C4-2B (cell line): ENCODE data around the gene BTBD9.

Experiments used
- H3K27ac ChIP-seq: fragments of 450-650 bp; 2 replicates; pipeline ENCODE4 v1.5.1; 2017
- ZFX ChIP-seq: fragments of 450-650 bp; IDR thresholded peaks from 2 replicates; pipeline ENCODE4 v1.6.1; 2017
- TF ChIP-seq, protein P1 (sequence below): fragments of 450-650 bp; conservative IDR thresholded peaks from 2 replicates; pipeline ENCODE4 v1.5.1; 2017; ENCODE audit warnings: mild to moderate bottlenecking

BTBD9 gene

DNA sequence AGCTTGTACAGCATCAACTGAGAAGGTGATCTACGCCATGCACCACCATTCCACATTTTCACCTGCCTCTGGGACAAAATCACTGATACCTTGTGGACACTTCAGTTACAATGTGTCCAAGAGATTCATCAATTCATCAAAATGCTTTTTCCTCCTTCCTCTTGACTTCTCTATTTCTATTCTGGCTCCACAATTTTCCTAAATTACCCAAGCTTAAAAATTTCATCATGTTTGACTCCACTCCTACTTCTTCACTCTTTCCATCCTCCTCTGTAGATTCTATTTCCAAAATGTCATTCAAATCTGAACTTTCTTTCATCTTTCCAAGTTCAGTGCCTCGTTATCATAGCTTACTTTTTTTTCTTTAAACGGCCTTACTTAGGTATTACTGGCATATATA, 172.2 kb downstream of the BTBD9 start:
- H3K27ac ChIP-seq = no peak overlapping the region
- TF ChIP-seq, protein P1, sequence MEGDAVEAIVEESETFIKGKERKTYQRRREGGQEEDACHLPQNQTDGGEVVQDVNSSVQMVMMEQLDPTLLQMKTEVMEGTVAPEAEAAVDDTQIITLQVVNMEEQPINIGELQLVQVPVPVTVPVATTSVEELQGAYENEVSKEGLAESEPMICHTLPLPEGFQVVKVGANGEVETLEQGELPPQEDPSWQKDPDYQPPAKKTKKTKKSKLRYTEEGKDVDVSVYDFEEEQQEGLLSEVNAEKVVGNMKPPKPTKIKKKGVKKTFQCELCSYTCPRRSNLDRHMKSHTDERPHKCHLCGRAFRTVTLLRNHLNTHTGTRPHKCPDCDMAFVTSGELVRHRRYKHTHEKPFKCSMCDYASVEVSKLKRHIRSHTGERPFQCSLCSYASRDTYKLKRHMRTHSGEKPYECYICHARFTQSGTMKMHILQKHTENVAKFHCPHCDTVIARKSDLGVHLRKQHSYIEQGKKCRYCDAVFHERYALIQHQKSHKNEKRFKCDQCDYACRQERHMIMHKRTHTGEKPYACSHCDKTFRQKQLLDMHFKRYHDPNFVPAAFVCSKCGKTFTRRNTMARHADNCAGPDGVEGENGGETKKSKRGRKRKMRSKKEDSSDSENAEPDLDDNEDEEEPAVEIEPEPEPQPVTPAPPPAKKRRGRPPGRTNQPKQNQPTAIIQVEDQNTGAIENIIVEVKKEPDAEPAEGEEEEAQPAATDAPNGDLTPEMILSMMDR = no peak
- TF ChIP-seq ZFX = no peak

DNA sequence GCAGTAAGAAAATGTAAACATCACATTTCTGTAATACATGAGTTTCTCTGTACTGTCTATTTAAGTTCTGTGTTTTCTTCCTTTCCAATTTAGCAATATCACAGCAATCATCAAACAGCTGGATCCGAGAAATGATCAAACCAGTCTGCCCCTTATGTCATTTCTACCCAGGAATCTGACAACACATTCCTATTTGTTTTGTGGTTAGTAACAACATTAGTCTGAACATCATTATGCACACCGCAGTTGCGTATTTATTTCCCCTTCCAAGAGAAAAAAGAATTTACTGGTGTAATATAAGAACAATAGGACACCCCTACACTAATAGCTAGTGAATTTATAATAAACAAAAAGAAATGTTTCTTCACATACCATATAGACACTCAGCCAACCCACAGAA, 179.5 kb downstream of the BTBD9 start:
- TF ChIP-seq, protein P1 = no peak
- TF ChIP-seq ZFX = no peak

DNA sequence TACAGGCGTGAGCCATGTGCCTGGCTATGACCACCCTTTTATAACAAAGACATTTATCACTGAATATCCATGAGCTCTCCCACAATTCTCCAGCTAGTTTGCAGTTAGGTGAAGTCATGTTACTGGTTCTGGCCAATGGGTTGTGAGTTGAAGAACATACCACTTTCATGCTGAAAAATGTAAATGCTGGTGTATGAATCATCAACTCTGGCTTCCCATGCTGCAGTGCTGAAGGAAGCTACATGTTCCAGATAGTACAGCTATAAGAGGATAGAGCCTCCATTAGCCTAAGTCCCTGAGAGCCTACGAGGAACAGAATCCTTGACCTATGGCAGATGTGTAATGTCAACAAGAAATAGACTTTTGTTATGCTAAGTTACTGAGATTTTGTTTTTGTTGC, 180.4 kb downstream of the BTBD9 start:
- no peak overlapping the region for H3K27ac ChIP-seq
- TF ChIP-seq, protein P1 = no peak
- TF ChIP-seq ZFX = no peak

More for the DNA sequence above, 179.5 kb downstream of the BTBD9 start:
- H3K27ac ChIP-seq = no peak overlapping the region

DNA sequence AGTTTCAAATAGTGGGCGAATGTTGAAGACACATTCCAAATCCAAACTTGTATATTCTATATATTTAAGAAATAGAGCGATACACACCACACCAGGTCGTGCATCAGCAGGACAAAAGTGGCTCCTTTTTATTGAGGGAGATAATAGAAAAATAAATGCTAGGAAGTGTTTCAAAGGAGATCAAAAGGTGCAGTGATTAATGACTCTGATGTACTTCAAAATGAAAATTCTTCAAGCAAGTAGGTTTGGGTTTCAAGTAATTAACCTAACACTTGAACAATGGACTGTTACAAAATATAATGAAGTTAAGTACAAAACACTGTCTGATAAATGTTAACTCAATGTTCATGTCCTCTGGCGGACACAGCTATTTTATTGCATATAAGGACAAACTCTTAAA, 185.9 kb downstream of the BTBD9 start:
- TF ChIP-seq ZFX = no peak
- TF ChIP-seq, protein P1 = no peak
- no peak overlapping the region for H3K27ac ChIP-seq

DNA sequence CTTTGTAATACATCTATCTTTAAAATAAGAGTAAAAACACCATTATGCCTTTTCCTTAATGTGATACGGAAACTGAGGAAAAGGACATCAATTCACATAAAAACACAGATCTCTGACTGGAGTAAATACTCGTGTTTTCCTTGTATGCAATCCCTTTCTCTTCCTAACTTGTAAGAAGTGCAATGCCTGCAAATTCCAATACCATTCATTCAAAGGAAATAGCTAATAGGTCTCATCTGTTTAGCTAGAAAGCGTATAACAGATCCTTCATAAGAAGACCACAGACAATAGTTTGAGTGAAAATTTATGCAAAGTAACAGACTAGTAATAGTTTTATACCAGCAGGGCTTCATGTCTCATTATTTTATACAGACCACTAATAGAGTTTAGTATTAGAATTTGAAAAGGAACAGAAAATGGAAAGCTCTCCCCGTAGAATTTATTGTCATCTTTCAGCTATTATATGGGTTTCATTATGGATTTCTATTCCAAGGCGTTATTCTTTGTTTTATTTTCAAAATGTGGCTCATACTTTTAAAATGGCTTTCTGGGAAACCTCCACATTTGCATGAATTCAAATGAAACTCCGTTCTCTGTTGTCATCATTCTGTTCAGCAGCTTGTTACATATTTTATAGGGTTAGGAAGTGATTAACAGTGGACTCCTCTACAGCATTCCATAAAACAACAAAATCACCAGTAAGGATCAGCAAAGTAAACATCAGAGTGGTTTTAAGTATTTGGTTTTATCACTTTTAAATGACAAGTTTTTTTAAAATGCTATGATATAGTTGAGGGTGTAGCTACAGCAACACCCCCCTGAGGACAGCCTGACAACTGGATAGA, 186.7 kb downstream of the BTBD9 start:
- H3K27ac ChIP-seq = no peak overlapping the region
- TF ChIP-seq ZFX = no peak
- TF ChIP-seq, protein P1 = no peak

DNA sequence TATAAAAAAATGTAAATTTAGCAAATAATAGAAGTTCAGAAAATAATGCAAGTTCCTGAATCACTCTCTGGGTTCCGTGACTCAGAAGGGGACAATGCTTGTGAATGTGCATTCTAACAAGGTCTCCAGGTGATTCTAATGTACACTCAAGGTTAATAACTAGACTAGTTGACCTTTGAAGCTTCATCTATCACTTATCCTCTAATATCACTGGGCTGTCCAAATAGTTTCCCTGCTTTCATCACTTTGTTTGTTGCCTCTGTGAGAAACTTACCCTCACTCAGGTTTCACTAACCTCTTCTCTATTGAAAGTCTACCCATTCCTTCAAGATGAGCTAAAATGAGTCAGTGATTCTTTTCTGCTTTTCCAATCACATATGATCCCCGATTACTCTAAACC, 189.0 kb downstream of the BTBD9 start:
- no peak overlapping the region for H3K27ac ChIP-seq
- no peak for TF ChIP-seq ZFX
- TF ChIP-seq, protein P1 = no peak

DNA sequence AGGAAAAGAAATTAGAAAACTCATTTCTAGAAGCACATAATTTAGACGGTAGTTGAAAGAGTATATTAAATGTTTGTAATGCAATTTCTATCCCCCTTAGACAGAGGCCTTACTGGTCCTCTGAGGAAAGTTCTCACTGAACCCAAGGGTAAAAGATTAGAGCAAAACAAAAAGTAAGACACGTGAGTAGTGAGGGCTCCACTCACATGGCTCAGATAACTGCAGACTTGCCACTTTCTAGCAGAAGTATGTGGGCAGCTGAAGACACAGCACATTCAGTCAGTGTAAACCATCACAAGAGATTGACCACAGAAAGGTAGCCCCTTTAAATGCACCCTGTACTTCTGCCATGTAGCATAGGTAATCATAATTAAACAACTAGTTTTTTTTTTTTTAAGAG, 193.8 kb downstream of the BTBD9 start:
- TF ChIP-seq, protein P1 = no peak
- TF ChIP-seq ZFX = no peak
- no peak overlapping the region for H3K27ac ChIP-seq
